Measurements from ENCODE around the gene PAQR8.

- TF ChIP-seq POLR2A (IDR thresholded peaks at IDR 0.05) (no peak), CTCF (IDR thresholded peaks at IDR 0.05) (no peak)
Measured at GRCh38 chr6:52411911-52412310, 50.0 kb downstream of the PAQR8 start.

All from Peyer's patch (tissue), 4 donors.